Fibroblast of lung (primary cell): ENCODE measurements around the gene PHF21A. TPM values are rescaled to one million over a fixed set of nuclear protein-coding genes. Genes with fewer than 3 reads are reported as not detected.

Experiments used
- DNase-seq, 2 donors: peaks; one replicate each; pipeline versions ENCODE4 v3.0.0 to v3.0.0-alpha.2; 2010; ENCODE audit warnings: low read depth in 2 of 2
- H2AFZ ChIP-seq: 2 replicates; pipeline ENCODE4 v1.5.1; 2012; ENCODE audit warnings: low read length, control low read depth, inconsistent platforms
- H3K27ac ChIP-seq: 2 replicates; pipeline ENCODE4 v1.5.1; 2011; ENCODE audit warnings: low read length, control low read depth; ENCODE audit not compliant: insufficient read depth
- H3K27me3 ChIP-seq: 2 replicates; pipeline ENCODE4 v1.5.1; 2011; ENCODE audit warnings: mild to moderate bottlenecking, low read length; ENCODE audit not compliant: control insufficient read depth, insufficient read depth
- H3K36me3 ChIP-seq: 2 replicates; pipeline ENCODE4 v1.5.1; 2011; ENCODE audit warnings: low read length; ENCODE audit not compliant: control insufficient read depth, insufficient read depth
- H3K4me1 ChIP-seq: 2 replicates; pipeline ENCODE4 v1.5.1; 2011; ENCODE audit warnings: low read length; ENCODE audit not compliant: control insufficient read depth, insufficient read depth; ENCODE audit errors: extremely low read depth
- H3K4me2 ChIP-seq: 2 replicates; pipeline ENCODE4 v1.5.1; 2011; ENCODE audit warnings: low read length, control low read depth; ENCODE audit not compliant: insufficient read depth; ENCODE audit errors: extremely low read depth
- H3K4me3 ChIP-seq, 4 experiments: fragments of 200-600 bp in 1 of 4; sonication (generic) in 1 of 4; replicated peaks in 1 of 4; 2 replicates each; pipeline ENCODE4 v1.5.1; 2011 to 2016; ENCODE audit warnings: low read length in 4 of 4, low read depth in 3 of 4, mild to moderate bottlenecking in 3 of 4, control low read depth in 2 of 4, inconsistent platforms in 1 of 4, mixed read lengths in 1 of 4; ENCODE audit not compliant: insufficient read depth in 1 of 4; ENCODE audit errors: control extremely low read depth in 1 of 4
- H3K79me2 ChIP-seq: 2 replicates; pipeline ENCODE4 v1.5.1; 2012; ENCODE audit warnings: mild to moderate bottlenecking, low read length, inconsistent platforms; ENCODE audit not compliant: control insufficient read depth, insufficient read depth
- H3K9ac ChIP-seq: 2 replicates; pipeline ENCODE4 v1.5.1; 2011; ENCODE audit warnings: mild to moderate bottlenecking, low read length, control low read depth; ENCODE audit not compliant: insufficient read depth
- H3K9me3 ChIP-seq: 2 replicates; pipeline ENCODE4 v1.5.1; 2012; ENCODE audit warnings: low read depth, low read length; ENCODE audit not compliant: control insufficient read depth, insufficient read depth
- H4K20me1 ChIP-seq: 2 replicates; pipeline ENCODE4 v1.5.1; 2011; ENCODE audit warnings: low read length; ENCODE audit not compliant: control insufficient read depth, insufficient read depth; ENCODE audit errors: extremely low read depth
- EZH2 ChIP-seq: IDR thresholded peaks from 2 replicates; pipeline ENCODE4 v1.5.1; 2012; ENCODE audit warnings: low read length, control low read depth, mild to moderate bottlenecking; ENCODE audit errors: missing control alignments
- polyA plus RNA-seq, 2 donors: library from polyadenylated mRNA; depleted of rRNA in 1 of 2; stranded (reverse) in 1 of 2; unstranded in 1 of 2; fragments of >200 nt; gene quantifications; 2 replicates each; pipeline ENCODE4 v1.2.1, GENCODE V29; 2011 to 2012; ENCODE audit warnings: missing spikeins in 1 of 2
- total RNA-seq: library from RNA; depleted of rRNA; stranded (reverse); fragments of >200 nt; gene quantifications from 2 replicates; pipeline ENCODE4 v1.2.1, GENCODE V29; 2014
- TF ChIP-seq, protein P1 (sequence below), 2 donors: IDR thresholded peaks in 1 of 2; conservative IDR thresholded peaks in 1 of 2; 1 replicate in 1 of 2; 2 replicates in 1 of 2; pipeline ENCODE4 v1.5.1; 2011 to 2012; ENCODE audit warnings: low read length in 2 of 2, control low read depth in 1 of 2, inconsistent platforms in 1 of 2, low read depth in 1 of 2, mild to moderate bottlenecking in 1 of 2

PHF21A gene
- total and polyA plus RNA-seq, 2 donors (not counting 1 experiment from before 2014, with no cell fraction given), result 18.5 to 21.0 TPM

DNA sequence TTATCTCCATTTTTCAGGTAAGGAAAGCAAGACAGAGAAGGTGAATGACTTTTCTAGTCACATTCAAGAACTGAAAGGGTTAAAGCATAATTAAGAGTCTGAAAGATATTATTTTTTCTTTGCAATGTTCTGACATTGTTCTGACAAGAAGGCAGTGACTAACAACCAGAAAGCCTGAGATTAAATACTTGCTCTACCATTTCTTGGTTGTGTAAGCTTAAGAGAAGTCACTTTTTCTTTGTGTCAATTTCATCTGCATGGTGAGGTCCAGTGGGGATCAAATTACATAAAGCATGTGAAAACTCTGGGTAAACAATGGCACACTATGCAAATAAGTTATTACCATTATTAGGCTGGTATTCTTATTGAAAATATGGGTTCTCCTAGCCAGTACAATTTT, 73.7 kb downstream of the PHF21A start:
- H2AFZ ChIP-seq, result no peak overlapping the region
- TF ChIP-seq EZH2, result no peak
- TF ChIP-seq, protein P1, sequence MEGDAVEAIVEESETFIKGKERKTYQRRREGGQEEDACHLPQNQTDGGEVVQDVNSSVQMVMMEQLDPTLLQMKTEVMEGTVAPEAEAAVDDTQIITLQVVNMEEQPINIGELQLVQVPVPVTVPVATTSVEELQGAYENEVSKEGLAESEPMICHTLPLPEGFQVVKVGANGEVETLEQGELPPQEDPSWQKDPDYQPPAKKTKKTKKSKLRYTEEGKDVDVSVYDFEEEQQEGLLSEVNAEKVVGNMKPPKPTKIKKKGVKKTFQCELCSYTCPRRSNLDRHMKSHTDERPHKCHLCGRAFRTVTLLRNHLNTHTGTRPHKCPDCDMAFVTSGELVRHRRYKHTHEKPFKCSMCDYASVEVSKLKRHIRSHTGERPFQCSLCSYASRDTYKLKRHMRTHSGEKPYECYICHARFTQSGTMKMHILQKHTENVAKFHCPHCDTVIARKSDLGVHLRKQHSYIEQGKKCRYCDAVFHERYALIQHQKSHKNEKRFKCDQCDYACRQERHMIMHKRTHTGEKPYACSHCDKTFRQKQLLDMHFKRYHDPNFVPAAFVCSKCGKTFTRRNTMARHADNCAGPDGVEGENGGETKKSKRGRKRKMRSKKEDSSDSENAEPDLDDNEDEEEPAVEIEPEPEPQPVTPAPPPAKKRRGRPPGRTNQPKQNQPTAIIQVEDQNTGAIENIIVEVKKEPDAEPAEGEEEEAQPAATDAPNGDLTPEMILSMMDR (conservative IDR thresholded peaks at IDR 0.05 in 1 of 2, IDR thresholded peaks at IDR 0.05 in 1 of 2; ENCODE audit: low read depth in 1 of 2, low read length in 2 of 2), result no peak
- no peak overlapping the region for H3K9ac ChIP-seq
- no peaks in the 10 kb centered on the region for H3K36me3 ChIP-seq
- H3K4me2 ChIP-seq, result no peak overlapping the region
- no peak overlapping the region for H3K27ac ChIP-seq
- no peaks in the 10 kb centered on the region for H4K20me1 ChIP-seq
- no peak overlapping the region for H3K4me3 ChIP-seq
- peak in 1 of 2 donors; percentile 21 for DNase-seq
- peaks cover 6% of the 10 kb centered on the region for H3K4me1 ChIP-seq
- H3K79me2 ChIP-seq, result no peaks in the 10 kb centered on the region
- no peaks in the 10 kb centered on the region for H3K27me3 ChIP-seq
- no peaks in the 10 kb centered on the region for H3K9me3 ChIP-seq

DNA sequence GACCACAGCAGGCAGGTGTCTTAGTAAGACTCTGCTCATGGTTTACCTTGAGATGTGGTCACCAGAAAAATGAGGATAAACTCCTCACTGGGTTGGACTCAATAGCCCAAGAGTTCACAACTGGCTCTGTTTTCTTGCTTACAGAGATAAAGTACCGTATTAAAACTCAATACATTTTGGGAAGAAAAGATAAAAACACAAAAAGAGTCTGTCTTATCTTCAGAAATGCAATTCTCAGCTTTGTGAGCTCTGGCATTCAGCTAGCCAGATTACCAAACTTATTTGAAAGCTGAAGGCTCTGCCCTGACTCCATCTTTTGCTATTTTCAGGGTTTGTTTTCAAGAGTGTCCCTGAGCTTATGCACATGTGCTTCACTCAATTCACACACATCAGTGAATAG, 75.4 kb downstream of the PHF21A start:
- DNase-seq, result no peak
- H3K36me3 ChIP-seq, result no peaks in the 10 kb centered on the region
- H2AFZ ChIP-seq, result no peak overlapping the region
- TF ChIP-seq EZH2, result no peak
- TF ChIP-seq, protein P1 (conservative IDR thresholded peaks at IDR 0.05 in 1 of 2, IDR thresholded peaks at IDR 0.05 in 1 of 2; ENCODE audit: low read depth in 1 of 2, low read length in 2 of 2), result no peak
- no peaks in the 10 kb centered on the region for H3K9me3 ChIP-seq
- no peaks in the 10 kb centered on the region for H3K27me3 ChIP-seq
- no peaks in the 10 kb centered on the region for H3K79me2 ChIP-seq
- H4K20me1 ChIP-seq, result no peaks in the 10 kb centered on the region
- no peak overlapping the region for H3K4me2 ChIP-seq
- H3K27ac ChIP-seq, result no peak overlapping the region
- H3K4me1 ChIP-seq, result peaks cover 6% of the 10 kb centered on the region
- no peak overlapping the region for H3K4me3 ChIP-seq
- H3K9ac ChIP-seq, result no peak overlapping the region

DNA sequence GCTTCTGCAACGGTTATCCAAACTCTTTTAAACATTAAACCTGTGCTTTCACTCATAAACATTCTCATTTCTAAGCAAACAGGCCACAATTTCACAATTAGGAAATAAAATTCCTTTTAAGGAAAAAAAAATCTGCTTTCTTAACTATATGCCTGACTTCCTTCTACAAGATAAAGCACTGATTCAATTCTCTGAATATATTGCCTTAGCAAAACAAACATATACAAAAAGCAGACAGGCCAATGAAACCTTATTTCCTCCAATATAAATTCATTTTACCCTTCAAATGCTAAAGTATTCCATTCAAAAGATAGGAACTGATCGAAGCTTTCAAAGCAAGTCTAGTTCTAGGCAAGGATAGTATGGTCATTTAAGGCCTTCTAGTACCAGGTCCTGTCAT, 76.7 kb downstream of the PHF21A start:
- no peak for TF ChIP-seq EZH2
- TF ChIP-seq, protein P1 (conservative IDR thresholded peaks at IDR 0.05 in 1 of 2, IDR thresholded peaks at IDR 0.05 in 1 of 2; ENCODE audit: low read depth in 1 of 2, low read length in 2 of 2), result no peak
- no peaks in the 10 kb centered on the region for H3K9me3 ChIP-seq
- no peaks in the 10 kb centered on the region for H4K20me1 ChIP-seq
- no peaks in the 10 kb centered on the region for H3K36me3 ChIP-seq
- H3K9ac ChIP-seq, result no peak overlapping the region
- no peaks in the 10 kb centered on the region for H3K4me1 ChIP-seq
- H3K27me3 ChIP-seq, result no peaks in the 10 kb centered on the region
- DNase-seq, result no peak
- H3K79me2 ChIP-seq, result no peaks in the 10 kb centered on the region
- H2AFZ ChIP-seq, result no peak overlapping the region
- no peak overlapping the region for H3K4me3 ChIP-seq
- H3K4me2 ChIP-seq, result no peak overlapping the region
- H3K27ac ChIP-seq, result no peak overlapping the region
